Nucleus accumbens (tissue), 56 donors: Measurements from ENCODE around the gene NANOS2.

ENCODE experiments used
- DNase-seq, 56 donors: peaks; one replicate each; lab custom pipeline; 2025; lab: John Stamatoyannopoulos, UW

NANOS2 gene

DNA sequence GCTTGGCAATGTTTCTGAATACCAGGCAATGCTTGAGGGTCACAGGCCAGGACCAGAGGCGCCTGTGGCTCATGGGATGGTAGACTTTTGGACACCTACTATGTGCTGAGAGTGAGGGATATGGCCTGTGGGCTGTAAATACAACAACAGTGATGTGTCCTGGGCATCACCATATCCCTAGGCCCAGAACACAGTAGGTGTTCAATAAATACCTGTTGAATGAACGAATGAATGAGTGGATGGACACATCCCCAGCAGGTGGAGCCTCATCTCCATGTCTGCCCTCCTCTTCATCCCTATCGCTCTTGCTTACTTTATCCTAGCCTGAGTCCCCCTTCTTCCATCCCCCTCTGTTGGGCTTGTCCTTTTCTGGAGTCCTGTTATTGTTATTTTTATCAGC, 16.5 kb upstream of the NANOS2 start:
- no peak for DNase-seq

DNA sequence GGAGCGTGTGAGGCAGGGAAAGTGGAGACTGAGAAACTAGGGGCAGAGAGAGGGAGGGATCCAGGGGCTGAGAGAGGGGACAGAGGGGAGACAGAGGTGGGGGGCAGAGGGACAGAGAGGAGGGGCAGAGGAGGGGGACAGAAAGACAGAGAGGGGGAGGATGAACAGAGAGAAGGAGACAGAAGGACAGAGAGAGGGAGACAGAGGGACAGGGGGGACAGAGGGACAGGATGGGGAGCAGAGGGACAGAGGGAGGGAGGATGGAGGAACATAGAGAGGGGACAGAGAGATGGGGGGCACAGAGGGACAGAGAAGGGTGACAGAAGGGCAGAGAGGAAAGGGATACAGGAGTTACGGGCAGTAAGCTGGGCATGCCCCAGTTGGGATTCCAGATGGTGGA, 14.7 kb upstream of the NANOS2 start:
- no peak for DNase-seq

DNA sequence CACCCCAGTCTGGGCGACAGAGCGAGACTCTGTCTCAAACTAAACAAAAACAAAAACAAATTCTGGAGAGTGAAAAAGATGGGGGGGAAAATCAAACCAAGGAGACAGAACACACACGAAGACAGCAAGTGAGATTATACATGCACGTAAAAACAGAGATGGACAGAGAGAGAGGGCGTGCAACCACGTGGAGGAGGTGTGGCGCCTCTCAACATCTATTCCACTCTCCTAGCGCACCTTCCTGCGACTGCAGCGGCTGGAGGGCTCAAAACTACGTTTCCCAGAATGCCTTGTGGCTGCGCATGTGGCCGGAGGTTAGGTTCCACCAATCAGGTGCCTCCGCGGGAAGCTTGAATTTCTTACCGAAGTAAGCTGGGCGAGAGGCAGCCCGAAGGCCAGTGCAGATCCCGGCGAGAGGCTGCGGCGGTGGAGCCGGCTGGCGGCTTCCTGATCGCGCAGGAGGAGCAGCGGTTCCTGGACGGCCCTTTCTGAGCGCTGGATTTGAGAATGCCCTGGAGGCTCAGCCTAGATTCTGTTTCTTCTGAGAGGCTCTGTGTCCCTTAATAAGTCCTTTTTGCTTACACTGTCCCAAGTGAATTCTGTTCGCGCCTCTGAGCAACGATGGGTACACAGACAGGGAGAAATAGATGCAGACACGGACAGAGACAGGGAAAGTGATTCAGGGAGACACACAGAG, 13.1 kb upstream of the NANOS2 start:
- peak; percentile 11 to 95 (median 74) for DNase-seq

DNA sequence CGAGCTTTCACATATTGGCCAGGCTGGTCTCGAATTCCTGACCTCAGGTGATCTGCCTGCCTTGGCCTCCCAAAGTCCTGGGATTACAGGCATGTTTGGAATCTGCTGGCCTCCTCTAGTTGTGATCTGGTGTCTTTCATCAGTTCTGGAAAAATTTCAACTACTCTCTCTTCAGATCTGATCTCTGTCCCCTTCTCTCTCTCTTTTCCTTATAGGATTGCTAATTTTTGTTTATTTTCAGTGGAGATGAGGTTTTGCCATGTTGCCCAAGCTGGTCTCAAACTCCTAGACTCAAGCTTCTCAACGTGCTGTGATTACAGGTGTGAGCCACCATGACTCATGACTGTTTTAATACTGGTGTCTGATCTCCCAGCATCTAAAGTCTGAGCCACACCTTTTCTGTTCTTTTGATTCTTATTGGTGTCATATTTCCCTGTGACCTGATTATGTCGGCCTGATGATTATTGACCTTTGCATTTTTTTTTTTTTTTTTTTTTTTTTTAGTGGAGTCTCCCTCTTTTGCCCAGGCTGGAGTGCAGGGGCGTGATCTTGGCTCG, 10.4 kb upstream of the NANOS2 start:
- no peak for DNase-seq

DNA sequence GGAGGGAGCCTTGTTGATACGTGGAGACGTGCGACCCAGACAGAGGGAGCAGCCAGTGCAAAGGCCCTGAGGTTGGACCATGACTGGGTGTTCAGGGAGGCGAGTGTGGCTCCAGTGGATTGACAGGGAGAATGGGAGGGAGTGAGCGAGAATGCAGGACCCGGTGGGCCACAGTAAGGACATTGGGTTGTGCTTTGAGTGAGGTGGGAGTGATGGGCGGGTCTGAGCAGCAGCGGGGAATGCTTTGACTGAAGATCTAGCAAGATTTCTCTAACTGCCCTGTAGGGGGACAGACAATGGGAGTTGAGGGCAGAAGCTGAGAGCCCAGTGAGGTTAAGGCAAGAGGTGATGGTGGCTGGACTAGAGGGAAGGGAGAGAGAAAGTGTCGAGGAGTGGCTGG, 7.7 kb upstream of the NANOS2 start:
- no peak for DNase-seq

DNA sequence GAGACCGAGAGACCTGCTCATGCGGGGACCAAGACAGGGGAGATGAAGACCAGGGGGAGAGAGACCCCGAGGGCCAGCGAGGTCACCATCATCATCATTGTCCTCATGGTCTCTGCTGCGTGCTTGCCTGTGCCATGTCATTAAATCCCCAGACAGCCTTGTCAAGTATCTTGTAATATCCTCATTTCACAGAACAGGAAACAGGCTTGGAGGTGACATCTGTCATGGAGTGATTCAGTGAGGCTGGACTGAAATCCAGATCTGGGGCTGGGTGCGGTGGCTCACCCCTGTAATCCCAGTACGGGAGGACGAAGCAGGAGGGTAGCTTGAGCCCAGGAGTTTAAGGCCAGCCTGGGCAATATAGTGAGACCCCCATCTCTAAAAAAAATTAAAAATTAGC, 5.9 kb upstream of the NANOS2 start:
- peak in 1 of 56 donors; percentile 34 for DNase-seq

DNA sequence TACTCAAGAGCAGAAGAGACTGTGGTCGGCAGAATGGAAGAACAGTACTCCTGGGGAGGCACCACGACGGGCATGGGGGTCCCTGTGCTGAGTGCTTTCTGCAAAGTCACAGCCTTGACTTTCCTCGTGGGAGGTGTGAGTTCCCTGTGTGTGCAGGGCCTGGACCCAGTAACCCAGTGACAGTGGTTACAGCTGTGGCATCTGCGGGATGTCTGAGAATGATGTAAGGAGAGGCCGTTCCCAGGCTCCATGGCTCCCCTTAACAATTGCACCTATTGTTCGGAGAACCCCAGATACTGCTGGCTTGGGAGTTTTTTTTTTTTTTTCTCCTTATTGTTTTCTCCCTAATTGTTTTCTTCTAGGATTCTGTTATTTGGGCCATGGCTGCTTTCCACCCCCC, 5.1 kb upstream of the NANOS2 start:
- DNase-seq = peak in 49 of 56 donors; percentile 5 to 76 (median 46)

DNA sequence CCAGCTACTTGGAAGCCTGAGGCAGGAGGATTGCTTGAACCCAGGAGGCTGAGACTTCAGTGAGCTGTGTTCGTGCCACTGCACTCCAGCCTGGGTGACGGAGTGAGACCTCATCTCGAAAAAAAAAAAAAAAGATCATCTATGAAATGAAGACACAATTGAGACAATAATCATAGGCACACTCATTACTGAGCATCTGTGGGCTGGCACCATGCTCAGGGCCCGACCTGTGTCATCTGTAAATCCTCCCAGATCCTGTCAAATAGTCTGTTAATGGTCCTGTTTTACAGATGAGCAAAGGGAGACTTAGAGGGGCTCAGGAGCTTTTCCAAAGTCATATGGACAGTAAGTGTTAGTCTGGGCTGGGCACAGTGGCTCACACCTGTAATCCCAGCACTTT, 4.1 kb upstream of the NANOS2 start:
- no peak for DNase-seq

DNA sequence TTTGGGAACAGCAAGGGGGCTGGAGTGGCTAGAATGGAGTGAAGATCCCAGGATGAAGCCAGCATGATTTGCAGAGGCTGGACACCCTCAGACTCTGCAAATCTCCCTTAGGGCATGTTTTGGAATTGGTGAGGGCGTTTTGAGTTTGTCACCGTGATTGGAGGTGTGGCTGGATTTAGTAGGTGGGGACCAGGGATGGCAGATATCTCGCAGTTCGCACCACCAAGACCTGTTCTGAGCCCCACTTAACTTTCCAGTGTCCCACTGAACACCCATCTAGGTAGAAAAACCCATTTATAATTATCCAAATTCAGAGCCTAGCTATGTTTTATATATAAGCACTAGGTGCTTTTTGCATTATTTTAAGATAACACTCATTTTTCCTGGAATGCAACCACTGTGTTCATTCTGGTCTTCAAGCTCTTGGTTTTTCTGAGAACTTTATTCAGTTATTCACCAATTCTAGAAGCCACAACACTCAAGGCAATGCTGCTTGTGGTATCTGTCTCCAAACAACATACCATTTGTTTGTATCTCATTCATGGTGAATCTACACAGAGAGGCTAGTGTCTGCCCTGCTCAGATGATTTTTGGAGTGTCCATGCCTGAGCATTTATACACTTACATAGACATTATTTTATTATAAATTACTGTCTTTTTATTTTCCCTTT, 3.0 kb upstream of the NANOS2 start:
- peak in 11 of 56 donors; percentile 6 to 33 (median 15) for DNase-seq

DNA sequence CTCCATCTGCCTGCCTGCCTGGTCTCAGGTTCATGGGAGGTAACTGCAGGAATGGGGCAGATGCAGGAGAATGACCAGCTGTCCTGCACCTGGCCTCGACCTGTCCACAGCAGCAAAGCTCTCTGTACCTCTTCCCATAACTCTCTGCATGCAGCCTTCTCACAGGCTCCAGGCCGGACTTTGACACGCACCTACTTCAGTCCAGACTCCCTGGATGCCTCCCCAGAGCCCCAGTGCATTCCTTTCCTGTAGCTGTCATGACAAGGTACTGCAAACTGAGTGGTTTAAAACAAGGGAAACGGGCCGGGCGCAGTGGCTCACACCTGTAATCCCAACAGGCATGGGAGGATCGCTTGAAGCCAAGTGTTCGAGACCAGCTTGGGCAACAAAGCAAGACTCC, 3.3 kb downstream of the NANOS2 start:
- no peak for DNase-seq

DNA sequence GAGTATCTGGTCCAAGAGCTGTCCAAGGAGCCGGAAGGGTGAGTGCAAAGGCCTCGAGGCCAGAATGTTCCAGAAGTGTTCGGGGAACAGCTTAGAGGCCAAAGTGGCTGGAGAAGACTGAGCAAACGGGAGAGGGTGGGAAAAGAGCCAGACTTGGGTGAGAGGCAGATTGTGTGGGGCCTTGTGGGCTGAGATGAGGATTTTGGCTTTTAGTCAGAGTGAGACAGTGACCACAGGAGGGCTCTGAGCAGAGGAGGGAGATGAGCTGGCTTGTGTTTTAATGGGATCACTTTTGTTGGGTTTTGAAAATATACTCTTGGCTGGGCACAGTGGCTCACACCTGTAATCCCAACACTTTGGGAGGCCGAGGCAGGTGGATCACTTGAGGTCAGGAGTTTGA, 5.6 kb downstream of the NANOS2 start:
- no peak for DNase-seq

DNA sequence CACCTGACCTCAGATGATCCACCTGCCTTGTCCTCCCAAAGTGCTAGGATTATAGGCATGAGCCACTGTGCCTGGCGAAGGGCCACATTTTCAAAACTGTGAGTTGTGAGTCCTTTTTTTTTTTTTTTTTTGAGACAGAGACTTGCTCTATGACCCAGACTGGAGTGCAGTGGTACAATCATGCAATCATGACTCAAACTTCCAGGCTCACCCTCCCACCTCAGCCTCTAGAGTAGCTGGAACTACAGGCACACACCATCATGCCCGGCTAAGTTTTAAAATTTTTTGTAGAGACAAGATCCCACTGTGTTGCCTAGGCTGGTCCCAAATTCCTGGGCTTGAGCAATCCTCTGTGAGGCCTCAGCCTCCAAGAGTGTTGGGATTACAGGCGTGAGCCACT, 8.4 kb downstream of the NANOS2 start:
- DNase-seq = no peak

DNA sequence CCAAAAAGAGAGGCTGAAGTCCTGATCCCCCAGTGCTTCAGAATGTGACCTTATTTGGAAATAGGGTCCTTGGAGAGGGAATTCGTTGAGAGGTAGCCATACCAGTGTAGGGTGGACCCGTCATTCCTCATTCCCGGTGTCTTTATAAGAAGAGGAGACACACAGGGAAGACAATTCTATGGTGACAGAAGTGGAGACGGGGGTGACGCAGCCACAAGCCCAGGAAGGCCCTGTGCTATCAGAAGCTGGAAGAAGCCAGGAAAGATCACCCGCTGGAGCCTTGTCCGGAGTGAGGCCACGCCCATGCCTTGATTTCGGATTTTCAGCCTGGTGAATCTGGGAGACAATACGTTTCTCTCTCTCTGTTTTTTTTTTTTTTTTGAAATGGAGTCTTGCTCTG, 9.6 kb downstream of the NANOS2 start:
- DNase-seq = no peak

DNA sequence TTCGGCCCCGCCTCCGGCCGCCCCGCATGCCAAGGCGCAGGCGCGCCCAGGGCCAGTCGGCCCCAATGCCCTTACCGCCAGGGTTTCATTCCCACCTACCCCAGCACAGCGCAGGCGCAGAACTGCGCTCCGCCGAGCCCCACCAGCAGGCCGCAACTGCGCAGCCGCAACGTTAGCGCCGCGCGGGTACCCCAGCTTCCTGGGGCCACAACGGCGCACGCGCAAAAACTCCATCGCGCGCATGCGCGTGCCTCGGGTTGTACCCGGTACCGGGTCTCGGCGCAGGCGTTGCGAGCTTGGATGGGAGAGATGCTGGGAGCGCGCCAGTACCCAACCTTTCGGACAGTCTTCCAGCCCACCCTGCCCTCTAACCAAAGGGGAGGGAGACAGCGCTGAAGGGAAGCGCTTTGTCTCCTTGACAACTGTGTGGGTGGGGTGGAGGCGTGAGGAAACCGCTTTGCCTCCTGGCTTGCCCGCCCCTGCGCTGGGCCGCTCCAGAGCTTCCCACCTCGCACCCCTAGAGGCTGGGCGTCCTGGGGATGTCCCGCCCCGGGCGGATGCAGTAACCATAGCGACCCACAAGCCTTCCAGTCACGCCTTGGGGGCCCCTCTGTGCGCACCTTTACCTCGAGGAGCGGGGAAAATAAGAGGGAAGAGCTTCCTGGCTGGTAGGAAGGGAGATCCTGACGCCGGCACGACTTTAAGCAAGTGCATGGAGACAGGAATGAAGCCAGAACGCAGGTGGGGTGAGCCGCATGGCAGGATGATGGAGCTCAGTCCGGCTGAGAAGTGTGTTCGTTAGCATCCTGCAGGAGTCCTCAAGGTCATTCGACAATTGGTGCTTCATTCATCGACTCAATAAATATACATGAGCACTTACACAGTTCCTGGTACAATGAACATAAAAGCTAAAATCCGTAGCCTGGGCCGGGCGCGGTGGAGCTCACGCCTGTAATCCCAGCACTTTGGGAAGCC, 11.6 kb downstream of the NANOS2 start:
- peak; percentile 77 to 99 (median 96) for DNase-seq

DNA sequence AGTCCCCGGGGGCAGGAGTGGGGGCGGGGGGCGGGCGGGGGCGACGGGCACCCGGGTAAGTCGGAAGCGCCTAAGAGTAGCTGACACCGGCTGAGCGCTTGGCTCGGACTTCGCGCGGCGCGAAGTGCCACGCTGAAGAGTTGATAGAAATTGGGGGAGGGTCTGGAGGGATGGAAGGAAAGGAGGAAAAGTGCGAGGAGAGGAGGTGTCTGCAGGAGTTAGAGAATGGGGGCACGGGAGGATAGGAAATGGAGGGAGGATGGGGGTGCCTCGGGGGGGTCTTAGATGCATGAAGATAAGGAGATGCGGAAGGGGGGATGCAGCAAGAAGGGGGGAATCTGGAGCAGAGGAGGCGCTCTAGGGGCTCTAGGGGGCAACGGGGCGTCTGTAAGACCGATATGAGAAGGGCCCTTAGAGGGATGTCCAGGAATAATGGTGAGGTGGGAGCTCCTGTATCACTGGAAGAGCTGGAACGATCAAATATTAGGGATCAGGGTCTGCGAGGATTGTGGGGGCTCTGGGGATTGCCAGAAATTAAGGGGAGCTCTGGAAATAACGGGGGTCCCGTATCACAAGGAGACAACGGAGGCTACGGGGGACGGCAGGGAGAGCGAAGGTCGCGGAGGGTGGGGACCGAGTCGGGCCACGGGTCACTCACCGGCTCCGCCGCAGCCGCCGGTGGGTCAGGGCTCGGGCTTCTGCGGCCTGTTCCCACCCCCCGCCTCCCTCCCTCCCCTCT, 12.5 kb downstream of the NANOS2 start, which contains the start of gene MYPOP:
Gene MYPOP, minus strand, starts transcription at position 702 of the 739 bp plus-strand sequence. CDS start 840 bp downstream, outside the sequence.
- DNase-seq = peak in 1 of 56 donors; percentile 55

DNA sequence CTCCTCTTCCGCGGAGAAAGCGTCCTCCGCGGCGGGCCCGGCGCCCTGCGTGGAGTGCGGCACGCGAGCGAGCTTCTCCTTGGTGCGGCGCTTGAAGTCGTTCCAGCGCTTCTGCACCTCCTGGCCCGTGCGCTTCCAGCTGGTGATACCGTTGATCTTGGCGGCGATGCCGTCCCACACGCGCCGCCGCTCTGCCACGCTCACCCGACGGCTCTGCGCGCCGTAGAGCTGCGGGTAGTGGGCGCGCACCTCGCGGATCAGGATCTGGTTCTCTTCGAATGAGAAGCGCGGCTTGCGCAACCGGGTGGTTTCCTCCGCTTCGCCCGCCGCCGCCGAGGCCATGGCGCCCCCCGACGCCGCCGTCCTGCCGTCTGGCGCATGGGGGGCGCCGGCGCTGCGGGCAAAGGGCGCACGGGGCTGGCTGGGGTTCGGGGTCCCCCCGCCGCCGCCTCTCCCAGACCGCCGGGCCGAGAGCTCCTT, 13.1 kb downstream of the NANOS2 start:
- DNase-seq = peak in 3 of 56 donors; percentile 17 to 33 (median 21)

DNA sequence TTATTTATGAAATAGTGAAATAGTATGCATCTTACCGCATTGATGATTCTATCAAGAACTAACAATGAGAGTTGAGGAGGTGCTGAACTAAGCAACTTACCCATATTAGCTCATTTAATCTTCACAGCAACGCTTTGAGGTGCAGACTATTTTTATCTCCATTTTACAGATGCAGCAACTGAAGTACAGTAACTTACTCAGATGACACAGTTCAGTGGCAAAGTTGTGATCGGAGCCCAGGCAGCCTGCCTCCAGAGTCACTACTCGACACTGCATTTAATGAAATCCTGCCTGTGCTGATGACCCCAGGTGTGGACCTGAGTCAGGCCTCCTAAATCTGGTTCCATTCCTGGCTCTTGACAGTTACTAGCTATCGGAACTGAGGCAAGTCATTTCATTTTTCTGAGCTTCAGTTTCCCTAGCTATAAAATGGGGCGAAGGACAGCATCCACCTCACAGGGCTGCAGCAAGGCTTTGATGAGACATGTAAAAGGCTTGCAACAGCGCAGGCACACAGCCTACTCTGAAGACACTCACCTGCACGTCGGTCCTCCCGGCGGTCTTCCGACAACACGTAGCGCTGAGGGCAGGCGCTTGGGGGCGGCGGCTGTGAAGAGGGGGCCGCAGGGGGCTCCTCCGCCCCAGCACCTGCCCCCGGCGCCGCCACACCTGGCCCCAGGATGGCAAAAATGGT, 13.7 kb downstream of the NANOS2 start:
- peak in 1 of 56 donors; percentile 10 for DNase-seq

DNA sequence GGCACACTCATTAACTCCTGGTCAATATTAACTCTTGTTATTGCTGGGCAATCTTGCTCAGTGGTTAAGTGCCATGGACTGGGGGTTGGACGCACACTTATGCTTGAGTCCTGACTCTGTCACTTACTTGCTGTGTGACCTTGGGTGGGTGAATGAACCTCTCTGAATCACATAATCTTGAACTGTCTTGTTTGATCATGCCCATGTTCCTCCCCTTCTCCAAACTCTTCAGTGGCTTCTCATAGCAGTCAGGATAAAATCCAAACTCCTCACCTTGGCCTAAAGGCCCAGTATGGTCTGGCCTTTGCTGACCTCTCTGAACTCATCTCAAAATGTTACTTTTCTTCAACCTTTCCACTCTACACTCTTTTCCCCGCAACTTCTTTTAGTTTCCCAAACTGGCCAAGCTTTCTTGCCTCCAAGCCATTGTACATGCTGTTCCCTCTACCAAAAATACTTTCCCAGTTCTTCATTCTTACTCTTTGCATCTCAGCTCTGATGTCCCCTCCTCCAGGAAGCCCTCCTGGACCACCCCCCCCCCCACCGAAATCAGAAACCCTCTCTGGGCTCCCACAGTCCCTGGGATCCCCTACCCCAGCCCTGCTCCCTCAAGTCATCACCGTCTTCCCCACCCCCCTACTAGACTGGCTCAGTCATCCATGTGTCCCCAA, 14.5 kb downstream of the NANOS2 start:
- no peak for DNase-seq

DNA sequence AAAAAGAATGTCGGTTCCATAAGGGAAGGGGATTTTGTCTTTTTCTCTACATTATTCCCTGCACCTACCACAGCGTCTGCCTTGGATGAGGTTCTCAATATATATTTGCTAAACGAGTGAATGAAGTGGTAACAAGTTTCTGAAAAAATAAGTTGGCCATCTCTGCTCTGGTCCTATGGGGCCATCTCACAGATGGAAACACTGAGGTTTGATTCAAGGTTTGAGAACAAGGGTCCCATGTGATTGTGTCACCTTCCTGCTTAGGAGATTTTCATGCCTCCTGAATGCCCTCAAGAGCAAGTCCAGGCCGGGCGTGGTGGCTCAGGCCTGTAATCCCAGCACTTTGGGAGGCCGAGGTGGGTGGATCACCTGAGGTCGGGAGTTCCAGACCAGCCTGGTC, 15.3 kb downstream of the NANOS2 start:
- DNase-seq = no peak
